HEK293T (cell line): ENCODE measurements around the gene ARHGAP26.

Source experiments
- ARNT ChIP-seq: fragments of 450-650 bp; IDR thresholded peaks from 2 replicates; pipeline ENCODE4 v1.6.1; 2017; ENCODE audit warnings: mild to moderate bottlenecking
- BHLHE40 ChIP-seq: fragments of 450-650 bp; IDR thresholded peaks from 2 replicates; pipeline ENCODE4 v1.6.1; 2016; ENCODE audit warnings: mild to moderate bottlenecking, moderate library complexity, borderline replicate concordance
- FOXA1 ChIP-seq: fragments of 450-650 bp; IDR thresholded peaks from 2 replicates; pipeline ENCODE4 v1.6.1; 2016; ENCODE audit warnings: mild to moderate bottlenecking
- FOXK2 ChIP-seq: fragments of 450-650 bp; IDR thresholded peaks from 2 replicates; pipeline ENCODE4 v1.6.1; 2016; ENCODE audit warnings: mild to moderate bottlenecking
- FOXM1 ChIP-seq: fragments of 450-650 bp; IDR thresholded peaks from 2 replicates; pipeline ENCODE4 v1.6.1; 2017; ENCODE audit warnings: mild to moderate bottlenecking, borderline replicate concordance
- HDGF ChIP-seq: fragments of 450-650 bp; IDR thresholded peaks from 2 replicates; pipeline ENCODE4 v1.6.1; 2017; ENCODE audit warnings: antibody characterized with exemption, borderline replicate concordance
- SUZ12 ChIP-seq: fragments of 450-650 bp; IDR thresholded peaks from 2 replicates; pipeline ENCODE4 v1.6.1; 2016; ENCODE audit warnings: mild to moderate bottlenecking
- TARDBP ChIP-seq: fragments of 450-650 bp; IDR thresholded peaks from 2 replicates; pipeline ENCODE4 v1.6.1; 2016
- ZNF384 ChIP-seq: fragments of 450-650 bp; IDR thresholded peaks from 2 replicates; pipeline ENCODE4 v1.6.1; 2016
- TF ChIP-seq, protein P1 (sequence below): fragments of 450-650 bp; IDR thresholded peaks from 2 replicates; pipeline ENCODE4 v1.6.1; 2016

DNA sequence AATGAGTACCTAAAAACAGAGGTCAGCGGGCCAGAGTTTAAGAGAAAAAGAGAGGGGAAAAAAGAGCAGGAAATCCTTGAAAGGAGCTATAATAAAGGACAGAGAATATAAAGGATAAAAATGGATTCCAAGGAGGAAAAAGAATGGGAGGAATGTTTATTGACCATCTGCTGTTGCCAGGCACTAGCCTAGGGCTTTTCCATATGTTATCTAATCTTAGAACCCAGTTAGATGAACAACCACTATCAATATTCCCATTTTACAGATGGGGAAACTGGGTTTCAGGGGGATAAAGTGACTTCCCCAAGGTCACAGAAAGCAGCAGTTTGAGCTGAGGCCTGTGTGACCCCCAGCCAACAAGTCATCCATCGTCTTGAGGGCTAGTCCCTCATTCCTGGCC lies 400.8 kb downstream of the ARHGAP26 start:
- TF ChIP-seq TARDBP (no peak), BHLHE40 (no peak), ZNF384 (no peak), FOXM1 (no peak), FOXA1 (no peak), HDGF (no peak), ARNT (no peak), SUZ12 (no peak), FOXK2 (no peak)
- TF ChIP-seq, protein P1, sequence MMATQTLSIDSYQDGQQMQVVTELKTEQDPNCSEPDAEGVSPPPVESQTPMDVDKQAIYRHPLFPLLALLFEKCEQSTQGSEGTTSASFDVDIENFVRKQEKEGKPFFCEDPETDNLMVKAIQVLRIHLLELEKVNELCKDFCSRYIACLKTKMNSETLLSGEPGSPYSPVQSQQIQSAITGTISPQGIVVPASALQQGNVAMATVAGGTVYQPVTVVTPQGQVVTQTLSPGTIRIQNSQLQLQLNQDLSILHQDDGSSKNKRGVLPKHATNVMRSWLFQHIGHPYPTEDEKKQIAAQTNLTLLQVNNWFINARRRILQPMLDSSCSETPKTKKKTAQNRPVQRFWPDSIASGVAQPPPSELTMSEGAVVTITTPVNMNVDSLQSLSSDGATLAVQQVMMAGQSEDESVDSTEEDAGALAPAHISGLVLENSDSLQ = no peak
